T follicular helper cell (primary cell): ENCODE measurements around the gene PER2.

ENCODE experiments used
- DNase-seq: peaks from one replicate; pipeline ENCODE4 v3.0.0-alpha.2; 2020; ENCODE audit warnings: low read depth

The PER2 gene

GRCh38 chr2:238267884-238268680 is 20.3 kb downstream of the PER2 start:
- no peak for DNase-seq

- DNase-seq, result no peak
Measured at GRCh38 chr2:238267341-238267710, 21.1 kb downstream of the PER2 start.

GRCh38 chr2:238265605-238266004 is 22.8 kb downstream of the PER2 start:
- DNase-seq, result no peak

DNA sequence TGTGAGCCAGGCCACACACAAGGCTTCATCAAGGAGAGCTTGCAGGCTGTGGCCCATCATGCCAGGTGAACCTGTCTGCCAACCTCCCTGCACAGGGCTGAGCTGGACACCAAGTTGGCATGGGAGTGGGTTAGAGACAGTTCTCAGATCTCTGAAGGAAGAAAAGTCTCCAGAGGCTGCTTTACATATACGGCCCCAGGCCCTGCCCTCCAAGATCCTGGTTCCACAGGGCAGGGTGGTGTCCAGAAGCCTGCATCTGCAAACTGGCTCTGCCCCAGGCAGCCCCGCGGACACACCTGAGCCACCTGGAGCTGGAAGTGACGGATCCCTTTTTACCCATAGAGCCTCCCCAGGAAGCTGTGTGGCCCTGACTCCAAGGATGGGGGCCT is 24.3 kb downstream of the PER2 start:
- no peak for DNase-seq

GRCh38 chr2:238263204-238264071 is 25.0 kb downstream of the PER2 start:
- peak; percentile 58 for DNase-seq

GRCh38 chr2:238262496-238263122 is 25.8 kb downstream of the PER2 start:
- no peak for DNase-seq

- DNase-seq, result no peak
Measured at GRCh38 chr2:238261718-238262375, 26.6 kb downstream of the PER2 start.

GRCh38 chr2:238260883-238261282 is 27.5 kb downstream of the PER2 start:
- no peak for DNase-seq

GRCh38 chr2:238259061-238260020 is 29.1 kb downstream of the PER2 start:
- DNase-seq, result no peak

GRCh38 chr2:238257786-238258700 is 30.4 kb downstream of the PER2 start:
- no peak for DNase-seq

DNA sequence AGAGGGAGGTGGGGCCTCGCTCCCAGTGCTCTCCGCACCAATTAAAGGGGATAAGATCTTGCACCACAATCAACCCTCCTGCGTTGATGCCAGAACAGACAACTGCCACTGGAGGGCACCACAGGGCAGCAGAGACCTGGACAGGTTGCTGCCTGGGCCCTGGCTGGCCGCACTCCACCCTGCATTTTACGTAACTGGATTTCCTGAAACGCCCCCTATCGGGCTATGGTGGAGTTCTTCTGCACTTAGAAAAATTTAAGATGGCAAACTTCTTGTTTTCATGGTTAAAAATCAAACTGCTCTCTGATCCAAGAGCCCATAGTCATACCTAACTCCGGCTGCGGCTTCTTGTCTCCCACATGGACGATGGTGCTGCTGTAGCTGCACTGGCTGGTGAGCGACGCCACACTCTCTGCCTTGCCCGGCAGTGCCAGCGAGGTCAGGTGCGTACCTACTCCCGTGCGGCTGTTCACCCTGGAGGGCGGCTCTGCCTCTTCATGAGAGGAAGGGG is 31.8 kb downstream of the PER2 start:
- peak; percentile 68 for DNase-seq

DNA sequence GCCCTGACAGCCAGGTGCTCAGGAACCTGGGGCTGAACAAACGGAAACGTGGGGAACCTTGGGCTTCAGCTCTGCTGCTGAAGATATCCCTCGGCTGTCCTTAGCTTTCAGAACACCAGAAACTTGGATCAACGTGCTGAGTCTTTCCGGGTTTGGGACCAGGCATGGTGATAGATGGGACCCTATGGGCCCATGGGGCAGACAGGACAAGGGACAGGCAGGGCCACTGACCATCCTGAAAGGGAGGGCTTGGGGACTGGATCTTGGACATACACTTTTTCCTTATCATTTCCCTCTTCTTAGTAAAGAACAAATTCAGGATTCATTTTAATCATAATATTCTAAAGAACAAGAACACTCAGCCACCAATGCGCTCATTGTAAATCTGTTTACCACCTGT is 32.3 kb downstream of the PER2 start:
- DNase-seq, result no peak

GRCh38 chr2:238255636-238256035 is 32.8 kb downstream of the PER2 start:
- no peak for DNase-seq

- DNase-seq, result no peak
Measured at GRCh38 chr2:238255151-238255551, 33.3 kb downstream of the PER2 start.

DNA sequence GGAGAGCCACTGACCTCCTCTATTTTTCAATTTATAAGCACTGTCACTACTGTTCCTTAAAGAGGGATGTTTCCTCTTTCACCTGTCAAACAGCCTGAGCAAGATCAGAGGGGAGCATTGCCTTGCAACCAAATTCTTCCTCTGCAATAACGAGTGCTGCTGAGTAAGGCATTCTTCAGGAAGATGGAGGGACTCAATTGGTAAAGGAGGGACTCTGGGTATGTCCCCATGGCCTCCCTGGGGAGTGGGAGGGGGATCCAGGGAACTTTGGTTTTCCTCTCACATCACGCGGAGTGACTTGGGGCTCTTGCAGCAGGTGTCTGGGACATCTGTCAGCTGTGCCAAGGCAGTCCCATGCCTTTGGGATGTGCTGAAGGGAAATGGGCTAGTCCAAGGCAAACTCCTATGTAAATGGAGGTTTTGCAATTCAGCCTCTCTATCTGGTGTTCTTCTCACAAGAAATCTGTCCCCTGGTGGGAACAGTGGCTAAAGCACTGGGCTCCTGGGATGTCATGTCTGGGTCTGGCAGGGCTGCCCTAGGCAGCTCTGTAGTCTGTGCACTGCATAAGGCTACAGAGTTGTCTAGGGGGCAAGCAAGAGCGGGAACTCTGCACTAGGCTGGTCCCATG is 34.2 kb downstream of the PER2 start:
- DNase-seq, result no peak

DNA sequence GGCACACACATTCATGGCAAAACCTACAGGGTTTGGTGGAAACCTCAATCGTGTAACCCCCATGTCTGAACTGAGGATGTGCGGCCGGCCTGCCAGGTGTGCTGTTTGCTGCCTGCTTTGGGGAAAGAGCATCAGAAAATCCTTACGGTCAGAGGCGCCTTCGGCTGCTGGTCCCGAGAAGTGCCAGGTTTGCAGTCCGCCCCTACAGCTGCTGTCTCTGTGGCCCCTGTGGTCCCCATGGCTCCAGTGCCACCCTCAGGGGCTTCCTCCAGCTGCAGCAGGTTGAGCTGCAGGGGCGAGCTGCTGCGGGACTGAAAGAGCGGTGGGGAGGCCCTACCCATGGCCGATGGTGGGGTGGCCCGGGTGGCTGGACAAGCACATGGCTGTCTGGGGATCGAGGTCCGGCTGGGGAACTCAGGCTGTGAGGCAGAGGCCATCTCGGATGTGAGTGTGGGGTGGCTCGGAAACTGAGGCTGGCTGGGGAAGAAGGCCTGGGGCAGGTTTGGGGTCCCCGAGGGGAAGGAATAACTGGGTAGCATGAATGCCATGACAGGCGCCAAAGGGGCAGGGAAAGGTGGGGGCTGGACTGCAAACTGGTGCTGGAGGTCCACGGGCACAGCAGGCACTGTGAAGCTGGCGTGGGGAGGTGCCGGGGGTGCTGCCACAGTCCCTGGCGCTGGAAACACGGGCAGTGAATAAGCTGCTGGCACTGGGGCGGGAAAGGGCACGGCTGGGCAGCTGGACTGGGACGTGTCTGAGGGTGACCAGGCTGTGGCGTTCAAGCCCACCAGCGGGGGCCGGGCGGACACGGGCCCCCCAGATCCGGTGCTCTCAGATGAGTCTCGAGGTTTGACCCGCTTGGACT is 35.4 kb downstream of the PER2 start:
- DNase-seq, result no peak

- no peak for DNase-seq
Measured at GRCh38 chr2:238251986-238252385, 36.4 kb downstream of the PER2 start.

- no peak for DNase-seq
Measured at GRCh38 chr2:238251331-238251730, 37.1 kb downstream of the PER2 start.
